Measurements from ENCODE around the gene HMGCS2. TPM values are rescaled to one million over a fixed set of nuclear protein-coding genes. Genes with fewer than 3 reads are reported as not detected.

The HMGCS2 gene
- total and polyA plus RNA-seq, 12 donors: 0.83 to 313 (median 11.2) TPM

DNA sequence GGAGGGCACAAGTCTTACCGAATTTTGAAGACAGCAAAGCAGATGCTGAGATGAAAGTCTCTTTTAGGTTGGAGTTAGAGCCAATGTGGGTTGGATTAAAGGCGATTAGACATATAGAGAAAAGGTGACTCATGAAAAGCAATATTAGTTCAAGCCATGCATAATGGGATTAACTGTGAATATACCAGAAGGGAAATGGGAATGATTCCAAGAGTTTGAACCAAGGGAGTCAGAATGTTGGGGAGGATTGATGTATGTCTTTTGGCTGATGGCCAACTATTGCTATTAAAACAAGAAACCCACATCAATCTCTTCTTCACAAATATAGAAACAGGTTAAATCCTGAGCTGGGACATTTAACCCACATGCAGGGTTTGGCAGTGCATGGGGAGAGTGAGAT lies 1.2 kb downstream of the HMGCS2 start:
- H3K4me1 ChIP-seq: peaks cover 0 to 17% (median 10%) of the 10 kb centered on the region in 9 donors
- intact Hi-C loops (cut with DNase I): no loop called here
- peak overlapping the region in 2 of 10 donors; percentile 6 to 12 for H3K4me3 ChIP-seq
- H3K27me3 ChIP-seq: no peaks in the 10 kb centered on the region
- DNase-seq: no peak
- H3K9me3 ChIP-seq: peaks cover 0 to 12% (median 0%) of the 10 kb centered on the region in 11 donors
- 77 to 82% methylated on average over 2 of the region's 2 CpGs for WGBS, 2 donors
- TF ChIP-seq, protein P1, sequence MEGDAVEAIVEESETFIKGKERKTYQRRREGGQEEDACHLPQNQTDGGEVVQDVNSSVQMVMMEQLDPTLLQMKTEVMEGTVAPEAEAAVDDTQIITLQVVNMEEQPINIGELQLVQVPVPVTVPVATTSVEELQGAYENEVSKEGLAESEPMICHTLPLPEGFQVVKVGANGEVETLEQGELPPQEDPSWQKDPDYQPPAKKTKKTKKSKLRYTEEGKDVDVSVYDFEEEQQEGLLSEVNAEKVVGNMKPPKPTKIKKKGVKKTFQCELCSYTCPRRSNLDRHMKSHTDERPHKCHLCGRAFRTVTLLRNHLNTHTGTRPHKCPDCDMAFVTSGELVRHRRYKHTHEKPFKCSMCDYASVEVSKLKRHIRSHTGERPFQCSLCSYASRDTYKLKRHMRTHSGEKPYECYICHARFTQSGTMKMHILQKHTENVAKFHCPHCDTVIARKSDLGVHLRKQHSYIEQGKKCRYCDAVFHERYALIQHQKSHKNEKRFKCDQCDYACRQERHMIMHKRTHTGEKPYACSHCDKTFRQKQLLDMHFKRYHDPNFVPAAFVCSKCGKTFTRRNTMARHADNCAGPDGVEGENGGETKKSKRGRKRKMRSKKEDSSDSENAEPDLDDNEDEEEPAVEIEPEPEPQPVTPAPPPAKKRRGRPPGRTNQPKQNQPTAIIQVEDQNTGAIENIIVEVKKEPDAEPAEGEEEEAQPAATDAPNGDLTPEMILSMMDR (IDR thresholded peaks at IDR 0.05): no peak
- no peaks in the 10 kb centered on the region for H3K36me3 ChIP-seq
- no peak overlapping the region for H3K27ac ChIP-seq
- ATAC-seq: no peak

DNA sequence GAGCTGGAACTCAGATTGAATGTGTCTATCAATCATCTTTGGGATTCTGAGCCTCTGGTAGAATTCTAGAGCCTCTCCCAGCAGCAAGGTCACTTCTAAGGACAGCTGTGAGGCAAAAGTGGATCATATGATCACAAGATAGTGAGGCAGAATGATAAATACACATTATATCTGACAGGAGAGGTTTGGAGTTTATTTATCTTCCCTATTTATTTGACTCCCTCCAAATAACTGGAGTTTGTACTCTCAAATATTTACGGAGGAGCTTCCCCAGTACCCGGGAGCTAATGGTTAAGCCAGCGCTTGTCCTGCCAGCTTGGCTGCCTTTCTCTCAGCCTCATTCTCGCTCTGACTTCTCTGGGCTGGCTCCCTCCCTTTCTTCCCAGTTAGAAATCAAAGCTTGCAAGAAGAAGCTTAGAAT lies 2.3 kb downstream of the HMGCS2 start:
- intact Hi-C loops (cut with DNase I): no loop called here
- DNase-seq (no peak), ATAC-seq (peak in 6 of 8 donors; percentile 41 to 82 (median 70))
- H3K36me3 ChIP-seq: no peaks in the 10 kb centered on the region
- TF ChIP-seq, protein P1 (IDR thresholded peaks at IDR 0.05): no peak
- no peaks in the 10 kb centered on the region for H3K27me3 ChIP-seq
- peak overlapping the region in 2 of 10 donors; percentile 2 to 20 for H3K4me3 ChIP-seq
- 36 to 44% methylated on average over 4 of the region's 4 CpGs for whole genome bisulfite sequencing, 2 donors
- H3K9me3 ChIP-seq: peaks cover 0 to 12% (median 0%) of the 10 kb centered on the region in 11 donors
- H3K27ac ChIP-seq: peak overlapping the region in 9 of 10 donors; percentile 20 to 78 (median 50)
- peaks cover 0 to 17% (median 10%) of the 10 kb centered on the region in 9 donors for H3K4me1 ChIP-seq

DNA sequence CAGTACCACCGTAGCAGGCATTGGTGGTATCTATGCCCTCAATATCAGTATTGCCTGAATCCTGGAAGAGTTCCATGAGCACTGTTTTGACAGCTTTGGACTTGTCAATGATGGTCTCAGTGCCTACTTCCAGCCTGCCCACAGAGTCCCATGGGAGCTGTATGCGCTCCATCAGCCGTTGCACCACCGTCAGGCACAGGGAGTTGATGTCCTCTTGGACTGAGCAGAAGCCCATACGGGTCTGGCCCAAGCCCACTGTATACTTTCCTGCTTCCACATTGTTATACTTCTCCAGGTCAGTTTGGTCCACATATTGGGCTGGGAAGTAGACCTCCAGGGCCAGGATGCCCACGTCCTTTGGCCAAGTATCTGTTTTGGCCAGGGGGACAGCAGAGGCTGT lies 4.5 kb downstream of the HMGCS2 start:
- intact Hi-C loops (cut with DNase I): no loop called here
- 72 to 76% methylated on average over 6 of the region's 6 CpGs for WGBS, 2 donors
- DNase-seq (no peak), ATAC-seq (no peak)
- no peak overlapping the region for H3K4me3 ChIP-seq
- no peaks in the 10 kb centered on the region for H3K27me3 ChIP-seq
- no peak overlapping the region for H3K27ac ChIP-seq
- TF ChIP-seq, protein P1 (IDR thresholded peaks at IDR 0.05): no peak
- no peaks in the 10 kb centered on the region for H3K36me3 ChIP-seq
- H3K4me1 ChIP-seq: peaks cover 0 to 17% (median 7%) of the 10 kb centered on the region in 9 donors
- peaks cover 0 to 12% (median 0%) of the 10 kb centered on the region in 11 donors for H3K9me3 ChIP-seq

DNA sequence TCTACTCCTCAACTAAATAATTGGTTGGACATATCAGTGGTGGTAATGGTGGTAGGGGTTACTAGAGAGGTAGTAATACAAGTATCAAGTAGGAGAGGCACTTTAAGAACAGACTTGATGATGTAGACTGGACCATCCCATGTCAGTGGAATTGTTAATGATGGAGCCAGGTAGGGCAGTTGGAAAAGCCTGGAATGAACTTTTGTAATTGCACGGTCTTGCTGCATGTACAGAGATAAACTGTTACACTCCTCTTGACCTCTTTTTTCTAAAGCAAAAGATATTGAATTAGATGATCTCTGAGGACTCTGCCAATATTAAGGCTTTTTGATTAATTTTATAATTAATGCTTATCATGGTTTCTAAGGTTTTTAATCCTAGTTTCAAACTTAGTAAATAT lies 5.8 kb downstream of the HMGCS2 start:
- no peak for ATAC-seq
- no peak overlapping the region for H3K4me3 ChIP-seq
- TF ChIP-seq, protein P1 (IDR thresholded peaks at IDR 0.05): no peak

More for the DNA sequence above, 5.8 kb downstream of the HMGCS2 start:
- peaks cover 0 to 11% (median 4%) of the 10 kb centered on the region in 9 donors for H3K4me1 ChIP-seq
- WGBS, 2 donors: 63 to 70% methylated on average over 1 of the region's 1 CpG
- no peak for DNase-seq
- no peak overlapping the region for H3K27ac ChIP-seq
- intact Hi-C loops (cut with DNase I): no loop called here
- no peaks in the 10 kb centered on the region for H3K27me3 ChIP-seq
- no peaks in the 10 kb centered on the region for H3K36me3 ChIP-seq
- peaks cover 0 to 12% (median 0%) of the 10 kb centered on the region in 11 donors for H3K9me3 ChIP-seq

All from heart right ventricle (tissue), 16 donors.